Stimulated activated CD8-positive, alpha-beta memory T cell treated with anti-CD3 and anti-CD28 coated beads, Interleukin-2, amount 100 ng/mL, for 48 hours (primary cell): Measurements from ENCODE around the gene DDAH2.
"Not testable (repeated sequence)": the region's sequence is repeated elsewhere in the genome, so short reads cannot be mapped to it uniquely, and the experiment has no call there.

Experiments used
- DNase-seq, 2 donors: peaks; one replicate each; pipeline ENCODE4 v3.0.0-alpha.2; 2020; ENCODE audit warnings: low read depth in 2 of 2

DDAH2 gene

DNA sequence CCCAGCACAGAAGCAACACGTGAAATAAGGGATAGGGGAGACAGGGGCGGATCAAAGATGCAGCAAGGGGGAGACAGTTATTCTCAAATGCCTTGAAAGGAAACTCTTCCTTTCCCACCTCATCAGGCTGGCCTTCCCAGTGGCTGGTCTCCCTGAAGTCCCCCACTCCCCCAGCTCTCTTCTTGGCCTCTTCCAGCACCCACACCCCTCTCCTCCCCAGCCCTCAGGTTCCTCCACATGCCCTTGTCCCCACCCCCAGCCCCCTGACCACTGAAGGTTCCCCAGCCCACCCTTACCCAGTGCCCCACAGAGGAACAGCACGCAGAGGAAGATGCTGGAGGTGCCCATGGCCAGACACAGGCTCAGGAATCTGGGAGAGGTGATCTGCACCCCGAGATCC lies 15.6 kb downstream of the DDAH2 start:
- no peak for DNase-seq

DNA sequence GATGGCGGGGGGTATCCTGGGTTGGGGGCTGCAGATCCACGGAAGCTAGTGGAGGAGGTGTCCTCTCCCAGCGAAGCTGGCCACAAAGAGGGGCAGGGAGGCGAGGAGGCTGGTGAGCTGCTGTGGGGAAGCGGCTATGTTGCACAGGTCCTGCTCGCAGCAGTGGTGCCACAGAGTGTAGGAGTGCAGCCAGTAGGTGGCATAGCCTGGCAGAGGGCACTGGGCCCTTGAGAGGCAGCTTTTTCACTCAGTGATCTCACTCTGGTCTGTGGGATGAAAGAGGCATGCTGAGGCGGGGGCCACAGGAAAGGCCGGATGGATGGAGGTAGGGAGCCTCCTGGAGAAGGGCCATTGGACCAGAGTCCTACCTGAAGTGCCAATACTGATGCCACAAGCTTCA lies 16.8 kb downstream of the DDAH2 start:
- DNase-seq: no peak

DNA sequence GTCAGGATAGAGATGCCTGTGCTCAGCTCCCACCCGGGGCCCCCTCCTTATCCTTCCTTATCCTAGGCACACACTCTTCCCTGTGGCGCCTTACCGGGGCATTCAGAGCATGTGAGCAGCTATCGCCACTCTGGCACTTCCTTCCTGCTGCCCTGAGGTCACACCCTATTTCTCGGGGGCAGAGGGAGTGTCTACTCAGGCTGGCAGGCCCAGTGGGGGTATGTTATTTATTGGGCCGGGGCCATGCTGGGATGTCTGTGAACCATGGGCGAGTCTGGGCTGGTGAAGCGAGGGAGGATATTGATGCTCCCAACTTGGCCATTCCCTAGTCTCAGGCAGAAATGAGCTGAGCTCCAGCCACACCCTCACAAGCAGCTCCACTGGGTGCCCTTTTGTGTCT lies 17.9 kb downstream of the DDAH2 start:
- DNase-seq: no peak

DNA sequence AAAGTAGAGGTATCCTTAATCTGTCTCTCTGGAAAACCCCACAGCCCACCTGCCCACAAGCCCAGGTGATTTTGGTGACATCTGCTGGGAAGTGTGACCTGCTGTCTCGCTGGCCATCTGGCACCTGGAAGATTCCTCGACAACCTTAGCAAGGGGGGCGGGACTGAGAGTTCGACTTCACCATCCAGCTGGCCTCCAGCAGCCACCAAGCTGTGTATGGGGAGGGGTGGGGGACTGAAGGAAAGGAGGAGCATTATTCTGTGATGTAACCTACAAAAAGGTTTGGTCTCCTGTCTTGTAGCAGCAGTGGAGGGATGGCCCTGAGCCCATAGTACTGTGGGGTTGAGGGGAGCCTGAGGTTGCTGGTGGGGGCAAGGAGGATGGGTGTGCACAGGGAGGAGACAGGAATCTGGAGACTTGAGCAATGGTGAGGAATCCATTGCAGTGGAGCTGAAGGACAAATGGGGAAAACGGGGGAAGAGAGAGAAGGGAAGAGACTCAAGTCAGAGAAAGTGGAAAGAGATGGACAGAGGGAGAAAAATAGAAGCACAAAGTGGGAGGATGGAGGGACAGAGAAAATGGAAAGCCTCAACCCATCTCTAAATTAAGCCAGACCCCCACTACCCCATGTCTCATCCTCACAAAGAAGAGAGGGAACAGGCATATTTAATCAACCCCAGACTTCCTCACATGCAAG lies 18.4 kb downstream of the DDAH2 start:
- DNase-seq: no peak

- DNase-seq: not testable (repeated sequence)
These were observed 19.9 kb downstream of the DDAH2 start for GRCh38 chr6:31709157-31709556.

DNA sequence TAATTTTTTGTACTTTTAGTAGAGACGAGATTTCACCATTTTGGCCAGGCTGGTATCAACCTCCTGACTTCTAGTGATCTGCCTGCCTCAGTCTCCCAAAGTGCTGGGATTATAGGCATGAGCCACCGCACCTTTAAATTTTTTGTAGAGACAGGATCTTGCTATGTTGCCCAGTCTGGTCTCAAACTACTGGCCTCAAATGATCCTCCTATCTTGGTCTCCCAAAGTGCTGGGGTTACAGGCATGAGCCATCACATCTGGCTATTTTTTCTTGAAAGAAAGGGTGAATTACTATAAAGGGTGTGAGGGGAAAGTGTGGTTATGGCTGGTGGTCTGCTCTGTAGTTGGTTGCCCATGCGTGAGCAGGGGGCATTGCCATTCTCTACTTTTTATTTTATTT lies 20.9 kb downstream of the DDAH2 start:
- no peak for DNase-seq

GRCh38 chr6:31707701-31708100 lies 21.4 kb downstream of the DDAH2 start:
- no peak for DNase-seq

- DNase-seq: no peak
These were observed 22.5 kb downstream of the DDAH2 start, which contains the start of gene LY6G6F for GRCh38 chr6:31706599-31706998. Gene LY6G6F, plus strand, starts transcription at chr6:31706866. Its CDS starts 41 bp downstream, at chr6:31706907.

- DNase-seq: no peak
These were observed 23.2 kb downstream of the DDAH2 start for GRCh38 chr6:31705931-31706330.

DNA sequence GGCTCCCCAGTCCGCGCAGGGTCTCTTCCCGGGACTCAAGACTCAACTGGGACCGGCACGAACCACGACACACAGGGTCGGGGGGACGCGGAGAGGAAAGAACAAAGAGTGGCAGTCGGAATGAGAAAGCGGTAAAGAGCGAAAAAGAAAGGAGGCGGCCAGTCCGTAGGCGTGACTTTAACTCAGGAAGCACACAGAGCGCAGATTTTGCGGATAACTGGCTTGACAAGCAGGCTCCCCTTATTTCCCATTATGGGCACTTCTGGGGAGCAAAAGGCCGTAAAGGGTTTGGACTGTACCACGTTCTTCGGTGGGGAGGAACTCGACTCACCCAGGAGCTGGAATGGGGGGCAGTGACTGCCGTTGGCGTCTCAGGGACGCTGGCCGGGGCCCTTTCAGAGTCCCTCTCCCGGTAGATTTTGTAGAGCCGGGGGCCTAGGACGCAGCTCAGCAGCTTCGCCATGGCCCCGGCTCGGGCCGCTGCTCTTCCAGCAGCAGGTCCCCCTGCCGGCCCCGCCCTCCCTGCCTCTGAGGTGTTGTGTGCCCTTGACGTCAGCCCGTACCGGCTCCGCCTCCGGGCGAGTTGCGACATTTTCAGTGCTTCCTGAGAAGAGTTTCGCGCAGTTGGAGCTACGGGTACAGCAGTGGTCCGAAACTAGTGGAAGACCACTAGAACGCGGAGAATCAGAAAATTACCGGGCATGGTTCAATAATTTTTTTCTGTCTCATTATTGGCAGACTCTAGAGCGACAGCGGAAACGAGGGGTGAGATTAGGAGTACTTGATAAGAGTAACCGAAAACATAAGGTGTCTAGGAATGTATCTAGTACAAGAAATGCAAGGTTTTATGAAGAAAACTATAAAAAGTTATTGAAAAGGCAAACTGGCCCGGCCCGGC lies 26.0 kb downstream of the DDAH2 start, which contains the start of gene ABHD16A:
Gene ABHD16A, minus strand, starts transcription at position 506 of the 898 bp plus-strand sequence. Its CDS starts 43 bp downstream, at position 463.
- peak; percentile 98 for DNase-seq

DNA sequence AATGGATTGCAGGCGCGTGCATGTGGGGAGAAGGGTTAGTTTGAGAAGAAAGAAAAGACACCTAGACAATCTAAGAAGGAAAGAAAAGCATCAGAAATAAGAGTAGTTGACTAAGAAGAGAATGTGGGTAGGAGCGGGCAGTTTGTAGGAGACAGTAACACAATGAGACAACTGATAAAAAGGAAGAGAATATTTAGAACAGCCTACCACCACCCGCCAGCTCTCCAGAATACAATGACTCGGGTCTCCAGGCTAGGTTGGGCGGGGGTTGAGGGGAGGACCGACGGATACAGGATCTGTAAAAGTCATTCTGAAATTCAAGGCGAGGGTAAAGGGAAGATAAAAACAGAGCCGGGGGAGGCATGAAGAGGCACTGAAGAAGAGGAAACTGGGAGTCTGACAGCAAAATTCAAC lies 26.7 kb downstream of the DDAH2 start:
- DNase-seq: no peak

- no peak for DNase-seq
These were observed 27.3 kb downstream of the DDAH2 start for GRCh38 chr6:31701666-31702404.

- no peak for DNase-seq
These were observed 28.2 kb downstream of the DDAH2 start for GRCh38 chr6:31700740-31701401.

DNA sequence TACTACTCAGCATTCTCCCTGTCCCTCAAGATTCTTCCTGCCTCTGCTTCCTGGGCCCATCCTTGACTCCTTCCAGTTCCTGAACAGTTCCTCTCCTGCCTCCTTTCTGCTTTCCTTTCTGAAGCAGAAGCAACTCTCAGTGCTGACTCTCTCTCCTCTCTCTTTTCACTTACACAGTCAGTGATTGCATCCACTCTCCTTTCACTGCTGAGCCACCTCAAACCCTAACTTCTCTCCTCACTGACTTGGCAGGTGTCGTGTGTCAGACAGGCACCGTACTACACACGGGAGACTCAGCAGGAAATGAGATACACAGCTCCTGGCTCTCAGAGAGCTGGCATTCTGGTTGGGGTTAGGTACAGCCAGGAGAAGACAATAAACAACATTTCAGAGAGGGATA lies 31.5 kb downstream of the DDAH2 start:
- DNase-seq: no peak

DNA sequence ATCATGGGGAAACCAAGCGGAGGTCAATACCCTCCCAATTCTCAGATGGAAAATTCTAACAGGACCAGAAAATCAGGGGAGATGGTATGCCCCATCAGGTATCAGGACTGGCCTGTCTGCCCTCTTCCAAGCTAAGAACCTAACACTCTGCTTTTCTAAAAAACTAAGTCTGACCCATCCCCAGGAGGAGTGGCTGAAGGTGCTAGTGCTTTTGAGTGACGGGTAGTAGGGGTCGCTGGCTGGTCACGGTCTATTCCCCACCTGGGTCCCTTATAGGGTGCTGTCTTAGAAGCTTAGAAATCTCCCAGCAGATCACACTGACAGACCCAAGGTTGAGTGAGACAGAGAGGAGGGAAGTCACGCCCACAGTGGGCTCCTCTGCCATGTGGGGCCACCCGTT lies 35.6 kb downstream of the DDAH2 start:
- no peak for DNase-seq

DNA sequence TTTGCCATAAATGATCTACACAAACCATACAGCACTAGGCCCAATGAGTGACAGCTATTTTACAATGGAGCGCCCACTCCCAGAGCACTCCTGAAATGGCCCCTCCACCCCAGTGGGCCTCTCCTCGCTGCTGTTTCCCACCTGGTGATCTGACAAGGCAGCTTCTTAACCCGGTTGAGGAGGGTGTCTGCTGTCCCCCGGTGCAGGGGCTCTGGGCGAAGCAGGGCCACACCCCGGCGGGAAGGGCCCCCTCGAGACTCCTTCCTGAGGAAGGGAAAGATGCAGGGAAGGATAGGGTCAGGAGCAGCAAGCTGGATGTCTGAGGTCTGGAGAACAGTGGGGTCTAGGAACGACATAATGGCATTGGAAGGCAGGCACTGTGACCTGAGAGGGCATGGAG lies 36.2 kb downstream of the DDAH2 start:
- DNase-seq: no peak

DNA sequence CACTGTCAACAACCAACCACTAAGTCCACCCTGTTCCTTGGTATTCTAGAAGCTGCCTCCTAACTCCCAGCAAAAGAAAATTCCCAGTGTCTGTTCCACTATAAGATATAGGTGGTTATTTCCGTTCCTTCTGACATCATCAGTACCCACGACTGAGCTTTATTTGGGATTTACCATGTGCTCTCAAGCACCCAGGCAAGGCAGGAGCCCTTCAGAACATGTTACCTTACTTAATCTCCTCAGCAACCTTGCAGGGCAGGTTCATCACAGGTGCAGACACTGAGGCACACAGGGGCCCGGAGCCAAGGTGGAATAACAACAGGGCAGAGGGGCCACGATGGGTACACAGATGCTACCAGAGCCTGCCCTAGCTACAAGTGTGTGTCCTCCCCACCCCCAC lies 36.7 kb downstream of the DDAH2 start:
- no peak for DNase-seq

DNA sequence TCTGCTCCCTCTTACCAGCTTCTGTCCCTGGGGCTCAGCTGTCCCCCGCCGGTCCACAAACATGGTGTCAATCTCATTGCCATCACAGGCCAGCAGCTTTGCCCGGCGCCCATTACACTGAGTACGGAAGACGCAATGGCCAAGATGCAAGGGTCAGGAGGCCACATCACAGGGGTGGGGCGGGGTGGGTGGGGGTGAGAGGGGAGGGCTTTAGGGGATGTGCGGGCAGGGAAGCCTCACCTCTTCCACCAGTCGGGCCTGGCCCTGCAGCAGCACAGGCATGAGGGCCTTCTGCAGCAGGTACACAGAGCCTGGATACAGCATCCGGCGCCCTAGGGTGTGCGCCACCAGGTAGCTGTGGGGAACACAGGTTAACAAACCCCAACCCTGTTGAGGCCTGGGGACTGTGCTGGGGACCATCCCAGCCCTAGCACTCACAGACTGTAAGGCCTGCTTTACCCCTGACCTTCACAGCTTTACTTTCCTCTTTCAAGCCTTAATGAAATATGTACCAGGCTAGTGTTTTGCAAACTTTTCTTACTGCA lies 37.5 kb downstream of the DDAH2 start:
- DNase-seq: no peak

DNA sequence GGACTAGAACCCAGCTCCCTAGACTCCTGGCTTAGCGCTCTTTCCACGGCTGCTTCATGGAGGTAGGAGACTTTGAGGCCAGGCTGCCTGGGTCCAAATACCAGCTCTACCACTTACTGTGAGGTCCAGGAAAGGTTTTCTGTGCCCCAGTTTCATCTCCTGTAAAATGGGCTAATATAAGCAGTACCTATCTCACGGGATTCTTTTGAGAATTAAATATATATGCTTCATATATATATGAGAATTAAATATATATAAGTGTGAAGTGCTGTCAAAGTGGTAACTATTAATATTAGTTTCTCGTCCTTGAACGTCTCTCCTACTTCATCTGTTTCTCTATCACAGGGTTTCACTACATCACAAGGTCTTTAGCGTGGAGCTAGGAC lies 38.0 kb downstream of the DDAH2 start:
- DNase-seq: no peak

DNA sequence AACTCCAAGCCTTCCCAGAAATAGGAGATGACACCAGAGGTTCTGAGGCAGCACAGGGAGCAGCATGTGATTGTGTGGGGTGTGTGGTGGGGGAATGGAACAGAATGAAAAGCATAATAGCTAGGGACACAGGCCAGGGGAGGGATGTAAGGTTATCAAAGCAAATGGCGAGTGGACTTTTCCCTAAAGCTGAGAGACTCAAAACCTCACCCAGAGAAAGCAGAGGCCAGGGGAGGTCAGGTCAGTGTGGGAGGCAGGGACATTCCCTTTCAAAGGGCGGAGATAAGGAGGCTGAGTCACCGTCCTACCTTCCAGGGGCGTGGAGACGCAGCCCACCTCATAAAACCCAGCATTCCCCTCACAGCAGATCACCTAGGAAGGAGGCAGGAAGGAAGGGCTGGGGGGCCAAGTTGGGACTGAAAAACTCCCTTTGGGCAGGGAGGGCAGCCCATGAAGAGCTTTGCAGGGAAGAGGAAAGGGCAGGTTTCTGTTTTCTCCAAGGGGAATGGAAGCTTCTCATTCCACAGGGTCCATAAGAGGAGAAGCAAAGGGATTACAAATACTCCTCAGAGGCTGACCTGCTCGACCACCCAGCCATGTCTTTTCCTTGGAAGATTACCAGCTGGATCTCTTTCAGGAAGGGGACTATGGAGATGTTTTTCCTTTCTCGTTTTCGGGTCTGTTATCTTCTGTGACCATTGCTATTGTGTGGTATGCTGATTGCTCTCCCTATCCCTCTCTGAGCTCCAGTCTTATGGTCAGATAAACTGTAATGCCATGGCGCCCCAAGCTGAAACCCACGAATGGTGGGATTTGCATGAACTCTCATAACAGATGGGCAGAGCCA lies 38.6 kb downstream of the DDAH2 start:
- DNase-seq: no peak
